KOPT-K1 (cell line): Measurements from ENCODE around the gene CBLIF.
"Not testable (repeated sequence)": the region's sequence is repeated elsewhere in the genome, so short reads cannot be mapped to it uniquely, and the experiment has no call there.

Experiments
- H3K27ac ChIP-seq: fragments of 200-600 bp; sonication (generic); 2 replicates; pipeline ENCODE4 v1.5.1; 2016; ENCODE audit warnings: antibody characterized with exemption, mild to moderate bottlenecking, low read depth, low read length; ENCODE audit not compliant: poor library complexity, severe bottlenecking
- H3K36me3 ChIP-seq: fragments of 200-600 bp; sonication (generic); 2 replicates; pipeline ENCODE4 v1.5.1; 2017; ENCODE audit warnings: antibody characterized with exemption, mild to moderate bottlenecking, low read length, moderate library complexity; ENCODE audit not compliant: insufficient read depth
- H3K9me3 ChIP-seq: fragments of 200-600 bp; sonication (generic); 2 replicates; pipeline ENCODE4 v1.5.1; 2017; ENCODE audit warnings: antibody characterized with exemption, low read length, mild to moderate bottlenecking; ENCODE audit not compliant: insufficient read depth, poor library complexity, severe bottlenecking

The CBLIF gene

GRCh38 chr11:59859673-59860072, 14.4 kb upstream of the CBLIF start:
- no peaks in the 10 kb centered on the region for H3K9me3 ChIP-seq
- H3K36me3 ChIP-seq = no peaks in the 10 kb centered on the region
- no peak overlapping the region for H3K27ac ChIP-seq

- H3K27ac ChIP-seq = peak overlapping the region; percentile 28
- no peaks in the 10 kb centered on the region for H3K36me3 ChIP-seq
- H3K9me3 ChIP-seq = no peaks in the 10 kb centered on the region
These were observed 12.4 kb upstream of the CBLIF start for GRCh38 chr11:59857439-59858434.

DNA sequence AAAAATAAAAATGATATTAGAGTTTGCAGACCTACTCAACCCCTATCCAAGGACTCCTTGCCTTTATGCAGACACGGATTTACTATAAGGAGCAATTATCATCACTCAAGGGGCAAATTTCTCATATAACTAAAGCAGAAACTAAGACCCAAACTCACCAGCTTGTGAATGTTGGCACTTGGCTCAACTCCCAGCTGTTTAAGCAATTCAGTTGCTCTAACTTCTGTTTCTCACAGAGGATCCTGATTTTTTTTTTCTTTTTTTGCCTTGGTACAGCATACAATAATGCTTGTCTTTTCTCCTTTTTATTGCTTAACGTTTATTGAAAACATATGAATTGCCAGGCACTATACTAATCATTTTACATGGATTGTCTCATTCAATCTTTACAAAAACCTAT, 9.6 kb upstream of the CBLIF start:
- Histone ChIP-seq H3K27ac (no peak overlapping the region), H3K36me3 (no peaks in the 10 kb centered on the region), H3K9me3 (no peaks in the 10 kb centered on the region)

- H3K9me3 ChIP-seq, H3K36me3 ChIP-seq, H3K27ac ChIP-seq: not testable (repeated sequence)
These were observed 6.1 kb upstream of the CBLIF start for GRCh38 chr11:59851416-59851815.

GRCh38 chr11:59849551-59849950, 4.3 kb upstream of the CBLIF start:
- H3K36me3 ChIP-seq, H3K9me3 ChIP-seq, H3K27ac ChIP-seq: not testable (repeated sequence)

DNA sequence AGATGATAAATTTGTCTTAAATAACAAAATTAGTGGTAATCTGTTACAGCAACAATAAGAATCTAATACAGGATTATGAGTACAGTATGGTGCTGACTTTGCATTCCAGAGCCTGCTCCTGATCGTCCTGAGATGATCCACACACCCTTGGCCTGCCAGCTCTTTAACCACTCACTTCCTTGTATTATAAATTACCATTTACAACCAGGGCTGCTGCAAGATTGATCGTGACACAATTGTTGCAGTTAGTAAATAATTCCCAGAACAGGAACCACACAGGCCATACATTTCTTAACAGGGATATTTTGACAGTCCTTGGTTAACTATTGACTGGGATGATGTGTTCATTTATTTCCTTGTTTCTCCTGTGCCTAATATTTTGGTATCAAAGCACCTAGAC, 3.8 kb upstream of the CBLIF start:
- Histone ChIP-seq H3K9me3 (no peaks in the 10 kb centered on the region), H3K36me3 (no peaks in the 10 kb centered on the region), H3K27ac (no peak overlapping the region)

DNA sequence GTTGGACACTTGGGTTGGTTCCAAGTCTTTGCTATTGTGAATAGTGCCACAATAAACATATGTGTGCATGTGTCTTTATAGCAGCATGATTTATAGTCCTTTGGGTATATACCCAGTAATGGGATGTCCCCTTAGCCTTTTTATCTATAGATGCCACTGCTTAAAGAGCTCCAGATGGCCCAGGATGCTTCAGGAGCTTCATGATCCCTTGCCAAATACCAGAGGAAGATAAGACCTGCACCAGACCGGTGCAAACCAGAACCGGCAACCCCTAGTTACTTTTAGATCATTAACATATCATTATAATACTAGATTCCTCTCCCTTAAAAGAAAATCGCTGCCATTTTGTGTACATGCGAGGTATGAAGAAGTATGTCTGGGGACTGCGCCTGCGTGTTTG, 3.1 kb upstream of the CBLIF start:
- not testable (repeated sequence) for H3K36me3 ChIP-seq, H3K9me3 ChIP-seq, H3K27ac ChIP-seq

GRCh38 chr11:59847626-59848025, 2.3 kb upstream of the CBLIF start:
- no peaks in the 10 kb centered on the region for H3K36me3 ChIP-seq
- no peak overlapping the region for H3K27ac ChIP-seq
- no peaks in the 10 kb centered on the region for H3K9me3 ChIP-seq

DNA sequence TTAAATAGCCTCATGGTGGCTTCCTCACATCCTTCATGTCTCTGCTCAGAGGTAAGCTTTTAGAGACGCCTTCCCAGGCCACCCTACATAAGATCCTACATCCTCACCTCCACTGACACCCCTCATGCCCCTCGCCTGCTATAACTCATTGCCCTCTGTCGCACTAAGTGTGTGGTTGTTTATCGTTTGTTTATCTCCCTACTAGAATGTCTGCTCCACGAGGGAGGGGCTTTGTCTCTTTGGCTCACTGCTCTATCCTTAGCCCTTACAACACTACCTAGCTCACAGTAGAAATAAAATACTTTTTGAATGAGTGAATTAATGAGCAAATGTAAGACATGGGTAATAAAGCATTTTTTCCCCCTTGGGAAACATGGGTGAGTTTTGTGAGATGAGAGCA, 1.3 kb upstream of the CBLIF start:
- H3K36me3 ChIP-seq = no peaks in the 10 kb centered on the region
- no peak overlapping the region for H3K27ac ChIP-seq
- H3K9me3 ChIP-seq = no peaks in the 10 kb centered on the region

DNA sequence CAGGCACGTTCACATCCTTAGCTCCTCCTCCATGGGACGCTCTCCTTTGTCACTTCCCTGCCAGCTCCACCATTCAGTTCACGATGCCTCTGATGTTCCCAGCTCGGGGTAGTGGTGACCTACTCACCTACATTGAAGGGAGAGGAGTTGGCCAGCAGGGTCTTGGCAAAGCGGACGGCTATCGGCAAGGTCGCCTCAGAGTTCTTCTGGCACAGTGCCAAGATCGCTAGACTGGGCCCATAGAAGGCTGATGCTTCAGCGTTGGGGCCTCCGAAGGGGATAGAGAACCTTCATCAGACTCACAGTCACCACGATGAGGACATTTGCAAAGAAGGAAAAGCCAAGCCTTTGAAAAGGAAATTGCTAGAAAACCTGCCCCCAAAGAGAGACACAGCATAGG, 3.0 kb downstream of the CBLIF start:
- no peaks in the 10 kb centered on the region for H3K9me3 ChIP-seq
- H3K36me3 ChIP-seq = no peaks in the 10 kb centered on the region
- no peak overlapping the region for H3K27ac ChIP-seq

GRCh38 chr11:59841514-59841913, 3.8 kb downstream of the CBLIF start:
- Histone ChIP-seq H3K9me3 (no peaks in the 10 kb centered on the region), H3K27ac (no peak overlapping the region), H3K36me3 (no peaks in the 10 kb centered on the region)

GRCh38 chr11:59839615-59840014, 5.7 kb downstream of the CBLIF start:
- Histone ChIP-seq H3K27ac (no peak overlapping the region), H3K9me3 (no peaks in the 10 kb centered on the region), H3K36me3 (no peaks in the 10 kb centered on the region)

- no peaks in the 10 kb centered on the region for H3K36me3 ChIP-seq
- H3K27ac ChIP-seq = no peak overlapping the region
- H3K9me3 ChIP-seq = no peaks in the 10 kb centered on the region
These were observed 11.7 kb downstream of the CBLIF start for GRCh38 chr11:59833602-59834001.

- no peaks in the 10 kb centered on the region for H3K9me3 ChIP-seq
- H3K36me3 ChIP-seq = no peaks in the 10 kb centered on the region
- H3K27ac ChIP-seq = no peak overlapping the region
These were observed 15.9 kb downstream of the CBLIF start for GRCh38 chr11:59829358-59829757.

DNA sequence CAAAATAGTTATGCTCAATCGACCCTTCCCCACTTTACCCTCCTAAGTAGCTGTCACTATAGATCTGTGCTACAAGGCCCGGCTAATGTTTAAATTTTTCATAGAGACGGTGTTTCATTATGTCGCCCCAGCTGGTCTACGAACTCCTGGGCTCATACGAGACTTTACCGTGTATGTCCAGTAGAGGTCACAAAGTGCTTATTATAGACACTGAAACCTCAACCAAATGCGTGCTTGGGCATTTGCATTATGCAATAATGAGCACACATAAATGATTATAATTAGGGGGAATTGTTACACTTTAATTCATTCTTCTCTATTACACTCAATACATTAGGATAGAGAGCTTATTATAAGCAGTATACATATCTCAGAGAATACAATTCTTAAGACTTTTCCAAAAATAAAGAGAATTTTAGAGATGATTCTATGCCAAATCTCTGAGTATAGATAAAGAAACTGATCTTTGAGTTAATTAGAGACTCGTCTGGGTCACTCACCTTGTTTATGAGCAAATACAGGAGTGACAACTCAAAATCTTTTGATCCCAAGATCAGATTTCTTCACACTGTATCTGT, 22.2 kb downstream of the CBLIF start:
- no peaks in the 10 kb centered on the region for H3K9me3 ChIP-seq
- H3K27ac ChIP-seq = no peak overlapping the region
- H3K36me3 ChIP-seq = no peaks in the 10 kb centered on the region

DNA sequence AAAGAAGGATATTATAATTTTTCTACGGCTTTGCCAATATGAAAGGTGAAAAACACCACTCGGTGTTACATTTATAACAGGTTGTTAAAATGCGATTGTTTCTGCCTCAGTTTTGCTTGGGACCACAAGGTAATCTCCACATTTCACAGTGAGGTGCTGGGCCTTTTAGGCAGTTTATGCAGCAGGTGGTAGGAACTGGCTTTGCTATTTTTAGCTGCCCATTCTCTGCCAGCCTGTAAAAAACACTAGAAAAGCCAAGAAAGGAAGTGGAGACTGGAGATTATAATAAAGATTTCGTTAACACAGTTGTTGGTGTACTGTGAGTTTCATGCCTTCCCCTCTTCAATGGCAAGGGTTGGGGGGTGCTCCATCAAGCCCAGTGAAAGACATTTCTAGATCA, 26.7 kb downstream of the CBLIF start:
- Histone ChIP-seq H3K36me3 (no peaks in the 10 kb centered on the region), H3K9me3 (no peaks in the 10 kb centered on the region), H3K27ac (peak overlapping the region; percentile 95)
